Diencephalon (tissue), 1 donor: ENCODE data around the gene VAMP3. TPM values are rescaled to one million over a fixed set of nuclear protein-coding genes. Genes with fewer than 3 reads are reported as not detected.

Experiments used
- total RNA-seq: library from RNA; depleted of rRNA; stranded (reverse); fragments of >200 nt; gene quantifications from one replicate; pipeline ENCODE4 v1.2.3, GENCODE V29; 2014

Gene VAMP3, protein sequence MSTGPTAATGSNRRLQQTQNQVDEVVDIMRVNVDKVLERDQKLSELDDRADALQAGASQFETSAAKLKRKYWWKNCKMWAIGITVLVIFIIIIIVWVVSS
- 36.4 TPM for total RNA-seq

DNA sequence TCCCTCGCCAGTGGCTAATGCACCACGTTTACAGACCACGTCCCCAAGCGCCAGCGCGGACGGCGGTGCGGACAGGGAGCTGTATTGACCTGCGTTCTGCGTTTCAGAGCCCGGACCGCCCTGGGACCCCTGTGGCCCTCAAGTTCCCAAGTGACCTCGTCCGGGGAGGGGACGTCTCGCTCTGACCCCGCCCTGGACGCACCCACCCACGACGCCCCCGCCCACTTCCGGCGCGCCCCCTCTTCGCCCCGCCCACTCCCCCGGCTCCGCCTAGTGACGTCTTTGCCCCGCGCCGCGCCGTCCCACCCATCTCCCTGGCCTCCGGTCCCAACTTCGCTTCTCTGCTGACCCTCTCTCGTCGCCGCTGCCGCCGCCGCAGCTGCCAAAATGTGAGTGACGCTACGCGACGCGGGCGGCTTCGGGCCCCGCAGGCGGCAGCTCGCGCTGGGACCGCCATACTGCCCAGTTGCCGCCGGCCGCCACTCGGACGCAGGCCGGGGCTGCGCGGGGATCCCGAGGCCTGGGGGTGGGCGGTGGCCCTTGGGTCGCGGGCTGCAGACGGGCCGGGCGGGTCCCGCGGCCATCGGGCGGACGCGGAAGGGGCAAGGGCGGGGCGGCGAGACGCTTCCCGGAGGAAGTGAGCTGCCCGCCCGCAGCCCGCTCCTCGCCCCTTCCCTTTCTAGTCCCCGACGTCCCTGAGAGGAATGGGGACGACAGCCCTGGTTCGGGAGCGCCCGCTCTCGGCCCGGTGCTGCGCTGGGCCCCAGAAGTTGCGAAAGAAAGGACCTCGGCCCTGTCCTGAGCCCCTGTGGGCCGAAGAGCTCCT lies at the start of gene VAMP3:
VAMP3 (plus strand) TSS at position 300 of the 826 bp plus-strand sequence; CDS start at position 388, 88 bp downstream.

DNA sequence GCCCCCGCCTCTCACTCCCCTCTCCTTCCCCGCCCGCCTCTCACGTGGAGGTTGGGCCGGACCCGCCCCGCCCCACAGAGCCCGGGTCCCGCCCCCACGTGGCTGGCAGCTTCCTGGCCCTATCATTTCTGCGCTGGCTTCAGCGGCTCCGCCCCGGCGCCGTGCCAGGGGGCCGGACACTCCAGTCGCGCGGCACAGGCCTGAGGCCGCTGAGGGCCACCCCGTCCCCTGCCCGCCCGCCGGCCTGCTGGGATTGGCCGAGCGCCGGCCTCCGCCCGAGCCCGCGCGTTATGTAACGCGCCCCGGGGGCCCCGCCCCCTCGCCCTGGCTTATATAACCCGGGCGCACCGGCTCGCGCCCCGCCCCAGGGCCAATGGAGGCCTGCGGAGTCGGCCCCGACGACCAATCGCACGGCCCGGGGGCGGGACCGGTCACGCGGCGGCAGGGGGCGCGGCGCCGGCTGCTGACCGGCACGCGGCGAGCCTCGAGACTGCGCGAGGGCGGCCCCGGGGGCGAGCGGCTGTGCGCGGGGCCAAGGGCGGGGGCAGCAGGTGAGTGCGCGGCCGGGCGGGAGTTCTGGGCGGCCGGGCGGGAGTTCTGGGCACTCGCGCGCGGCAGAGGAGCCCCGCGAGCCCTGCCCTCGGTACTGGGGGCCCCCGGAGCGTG lies 12.9 kb downstream of the VAMP3 start, which contains the start of gene PER3:
PER3 (plus strand) TSS at position 466 of the 666 bp plus-strand sequence. CDS start 587 bp downstream, outside the sequence.

Other genes starting within 250 kb of the VAMP3 start
- 9.7 TPM for gene PER3, start 13.0 kb downstream of the VAMP3 start, total RNA-seq
- not detected for gene UTS2, start 81.8 kb downstream of the VAMP3 start, total RNA-seq
- gene TNFRSF9, start 169.5 kb downstream of the VAMP3 start, total RNA-seq = under 0.01 TPM
- gene PARK7, start 190.4 kb downstream of the VAMP3 start, total RNA-seq = 200 TPM